A549 treated with dexamethasone at 1 μM for 4 hours (cell line): ENCODE data around the gene BRSK2. TPM values are rescaled to one million over a fixed set of nuclear protein-coding genes. Genes with fewer than 3 reads are reported as not detected.

Experiments used
- total RNA-seq: library from RNA; stranded (reverse); fragments of 200-300 nt; extraction: Qiagen RNA extraction; gene quantifications from 5 replicates; pipeline ENCODE4 v1.2.3, GENCODE V29; 2022

BRSK2 gene
- total RNA-seq: 3.9 to 7.2 TPM (median 5.8 TPM) in 5 replicates

GRCh38 chr11:1389932-1390568 lies at the start of gene BRSK2:
TSS of gene BRSK2 (plus strand) at chr11:1389934. CDS start at chr11:1390285, 351 bp downstream.

GRCh38 chr11:1486054-1486825 lies 96.5 kb downstream of the BRSK2 start, which contains the start of gene MOB2:
TSS of gene MOB2 (minus strand) at chr11:1486779. CDS start at chr11:1486556, 223 bp downstream.

Other genes starting within 250 kb of the BRSK2 start
- gene MUC5AC, start 232.0 kb upstream of the BRSK2 start, total RNA-seq: 0.60 to 2.9 TPM (median 1.6 TPM) in 5 replicates
- gene MUC5B, start 166.9 kb upstream of the BRSK2 start, total RNA-seq: 1.1 to 4.5 TPM (median 2.4 TPM) in 5 replicates
- gene TOLLIP, start 80.3 kb upstream of the BRSK2 start, total RNA-seq: 35.7 to 50.2 TPM (median 48.3 TPM) in 5 replicates
- gene MOB2, start 96.8 kb downstream of the BRSK2 start, total RNA-seq: 36.3 to 40.7 TPM (median 39.2 TPM) in 5 replicates
- 0.78 to 1.8 TPM (median 1.3 TPM) in 5 replicates for gene DUSP8, start 182.3 kb downstream of the BRSK2 start, total RNA-seq
- not detected in 5 replicates for gene KRTAP5-1, start 195.3 kb downstream of the BRSK2 start, total RNA-seq
- not detected in 5 replicates for gene KRTAP5-2, start 208.4 kb downstream of the BRSK2 start, total RNA-seq
- not detected in 5 replicates for gene KRTAP5-3, start 218.5 kb downstream of the BRSK2 start, total RNA-seq
- gene KRTAP5-4, start 232.2 kb downstream of the BRSK2 start, total RNA-seq: not detected in 5 replicates
- not detected in 5 replicates for gene KRTAP5-5, start 239.8 kb downstream of the BRSK2 start, total RNA-seq